DMS 273 (cell line): ENCODE measurements around the gene TSHZ2.
A peak's percentile ranks its signal among the peaks of the same experiment; 100 is the strongest.
"Not testable (repeated sequence)": the region's sequence is repeated elsewhere in the genome, so short reads cannot be mapped to it uniquely, and the experiment has no call there.

Experiments used
- DNase-seq: peaks from one replicate; lab custom pipeline; 2025; ENCODE audit not compliant: unreplicated experiment; lab: John Stamatoyannopoulos, UW

The TSHZ2 gene

DNA sequence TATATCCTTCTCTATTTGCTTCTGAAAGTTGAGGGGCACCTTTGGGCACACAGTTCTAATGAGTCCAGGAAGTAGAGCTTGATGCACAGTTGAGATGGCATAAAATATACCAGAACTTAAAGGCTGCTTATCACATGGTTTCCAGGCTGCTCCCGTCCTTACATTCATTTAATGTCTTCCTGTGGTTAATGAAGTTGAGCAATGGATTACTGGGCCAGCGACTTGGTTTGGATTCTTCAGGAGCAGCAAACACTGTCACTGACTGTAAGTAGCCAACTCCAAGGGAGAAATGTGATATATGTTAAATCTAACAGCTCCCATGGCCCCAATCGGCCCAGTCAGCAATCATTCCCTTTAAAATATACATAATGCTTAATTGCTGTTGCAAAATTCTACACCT, 9.0 kb upstream of the TSHZ2 start:
- DNase-seq, result no peak

DNA sequence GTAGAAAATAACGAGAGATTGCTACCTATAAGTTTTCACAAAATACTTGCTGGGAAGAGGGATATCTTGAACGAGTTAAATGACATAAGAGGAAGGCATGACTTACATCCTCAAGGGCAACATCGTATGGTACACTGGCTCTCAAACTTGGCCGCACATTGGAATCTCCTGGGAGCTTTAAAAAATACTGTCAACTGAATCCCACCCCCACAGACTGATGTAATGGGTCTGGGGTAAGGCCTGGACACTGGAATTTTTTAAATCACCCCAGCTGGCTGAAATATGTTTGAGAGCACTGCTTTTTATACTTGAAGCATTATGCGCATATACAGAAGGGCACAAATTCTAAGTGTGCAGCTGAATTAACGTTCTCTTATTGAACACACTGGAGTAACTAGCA, 8.0 kb upstream of the TSHZ2 start:
- no peak for DNase-seq

DNA sequence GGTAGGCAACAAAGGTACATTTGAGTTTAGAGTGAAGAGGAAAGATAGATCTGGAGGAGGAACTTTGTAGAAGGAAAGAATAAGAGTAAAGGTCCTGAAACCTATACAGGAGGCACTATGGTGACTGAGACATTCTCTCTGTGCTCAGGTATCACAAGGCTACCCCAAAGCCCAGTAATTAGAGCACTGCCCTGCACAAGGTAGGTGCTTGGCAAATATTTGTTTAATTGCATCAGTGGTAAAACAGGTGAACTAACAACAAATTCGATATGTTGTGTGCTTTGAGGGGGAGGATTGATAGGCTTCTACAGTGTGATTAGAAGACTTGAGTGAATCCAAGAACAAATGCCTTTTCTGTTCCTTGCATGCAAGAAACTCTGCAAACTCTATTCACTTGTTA, 6.8 kb upstream of the TSHZ2 start:
- no peak for DNase-seq

DNA sequence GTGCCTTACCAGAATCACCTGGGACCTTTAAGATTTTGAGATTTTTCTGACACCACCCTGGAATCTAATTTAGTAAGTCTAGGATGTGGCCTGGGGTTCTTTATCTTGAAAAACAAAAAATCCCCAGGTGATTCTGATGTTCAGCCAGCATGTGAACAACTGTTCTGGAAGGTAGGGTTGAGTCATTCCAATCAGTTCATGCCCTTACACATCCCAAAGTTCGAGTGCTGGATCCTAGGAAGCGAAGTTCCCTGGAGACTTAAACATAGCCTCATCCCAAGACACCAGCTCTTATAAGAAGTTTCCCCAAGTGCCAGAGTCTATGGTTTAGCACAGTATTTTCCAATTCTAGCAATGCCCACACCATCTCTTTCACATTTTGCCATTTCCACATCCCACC, 6.3 kb upstream of the TSHZ2 start:
- DNase-seq, result no peak

DNA sequence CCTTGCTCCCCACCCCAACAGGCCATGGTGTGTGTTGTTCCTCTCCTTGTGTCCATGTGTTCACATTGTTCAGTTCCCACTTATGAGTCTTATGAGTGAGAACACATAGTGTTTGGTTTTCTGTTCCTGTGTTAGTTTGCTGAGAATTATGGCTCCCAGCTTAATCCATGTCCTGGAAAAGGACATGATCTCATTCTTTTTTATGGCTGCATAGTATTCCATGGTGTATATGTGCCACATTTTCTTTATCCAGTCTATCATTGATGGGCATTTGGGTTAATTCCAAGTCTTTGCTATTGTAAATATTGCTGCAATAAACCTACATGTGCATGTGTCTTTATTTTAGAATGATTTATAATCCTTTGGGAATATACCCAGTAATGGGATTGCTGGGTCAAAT, 5.6 kb upstream of the TSHZ2 start:
- not testable (repeated sequence) for DNase-seq

DNA sequence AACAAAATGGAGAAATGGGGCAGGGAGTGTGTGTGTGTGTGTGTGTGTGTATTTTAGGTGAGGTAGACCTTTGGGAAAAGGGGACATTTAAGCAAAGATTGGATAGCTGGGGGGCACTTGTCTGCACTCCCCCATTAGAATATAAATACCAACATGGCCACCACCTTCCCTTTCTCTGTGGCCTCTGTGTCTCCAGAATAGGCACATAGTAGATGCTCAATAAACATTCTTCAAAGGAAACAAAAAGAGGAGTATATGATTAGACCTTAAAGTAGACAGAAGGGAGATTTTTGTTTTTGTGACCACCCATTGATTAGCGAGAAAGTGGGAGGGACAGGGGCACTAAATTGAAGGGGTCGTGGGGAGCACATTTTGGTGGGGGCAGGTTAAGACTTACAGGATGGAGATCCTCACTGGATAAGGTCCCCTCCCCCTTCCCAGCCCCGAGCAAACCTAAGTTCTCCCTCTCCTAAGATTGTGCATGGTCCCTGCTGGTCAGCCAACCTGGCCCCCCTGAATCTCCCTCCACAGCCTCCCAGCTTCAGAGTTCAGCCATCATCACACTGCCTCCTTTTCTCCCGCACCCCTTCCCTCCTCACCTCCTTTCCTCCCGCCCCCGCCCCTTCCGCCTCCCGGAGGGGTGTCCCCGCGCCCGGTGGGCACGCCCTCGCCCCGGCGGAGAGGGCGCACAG, 514 bp upstream of the TSHZ2 start:
- DNase-seq, result no peak

DNA sequence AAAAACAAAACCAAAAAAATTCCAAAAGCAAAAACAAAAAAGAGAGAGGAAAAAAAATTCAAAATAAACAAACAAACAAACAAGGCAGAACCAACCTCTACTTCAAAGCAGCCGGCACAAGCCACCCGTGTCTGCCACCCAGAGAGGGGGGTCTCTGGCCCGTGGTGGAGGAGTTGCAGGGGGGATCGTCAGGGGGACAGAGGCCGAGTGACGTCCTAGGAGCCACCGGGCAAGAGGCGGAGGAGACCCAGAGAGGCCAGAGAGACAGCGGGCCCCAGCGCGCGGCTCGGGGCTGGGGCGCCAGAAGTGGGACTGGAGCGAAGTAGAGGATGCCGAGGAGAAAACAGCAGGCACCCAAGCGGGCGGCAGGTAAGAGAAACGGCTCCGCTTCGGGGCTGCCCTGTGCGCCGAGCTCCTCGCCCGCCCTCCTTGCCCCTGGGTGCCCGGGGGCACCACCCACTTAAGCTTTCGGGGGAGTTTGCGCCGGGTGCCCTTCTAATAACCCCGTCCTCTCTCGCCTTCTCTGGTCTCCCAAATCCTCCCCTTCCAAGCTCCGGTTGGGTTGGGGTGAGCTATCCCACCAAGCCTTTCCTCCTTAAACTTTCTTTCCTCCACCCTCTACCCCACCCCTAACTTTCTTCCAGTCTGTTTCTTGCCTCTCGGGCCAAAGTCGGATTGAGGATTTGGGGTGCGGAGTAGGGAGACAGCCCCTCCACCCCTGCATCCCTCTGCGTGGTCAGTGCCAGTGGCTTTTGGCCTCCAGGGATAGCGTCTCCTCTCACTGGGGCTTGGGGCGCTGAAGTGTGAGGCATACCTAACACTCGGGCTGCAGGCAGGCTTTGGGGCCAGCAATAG, 1.0 kb downstream of the TSHZ2 start:
- peak; percentile 64 for DNase-seq

DNA sequence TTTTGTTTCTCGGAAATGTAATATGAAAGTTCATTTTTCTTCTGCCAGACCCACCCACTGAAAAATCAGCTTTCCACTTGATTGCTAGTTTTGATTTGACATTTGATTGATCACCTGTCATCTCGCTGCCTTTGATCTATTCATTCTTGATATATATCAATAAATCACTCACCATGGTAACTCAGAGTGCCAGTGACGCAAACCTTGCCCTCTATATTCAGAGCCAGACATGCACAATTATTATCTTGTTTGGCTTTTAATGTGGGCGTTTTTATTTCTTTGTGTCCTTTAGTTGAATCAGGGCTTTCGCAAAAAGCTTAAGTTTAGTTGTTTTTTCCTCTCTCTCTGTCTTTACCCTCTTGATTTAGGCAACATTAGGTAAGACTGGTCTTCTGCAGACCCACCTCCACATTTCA, 2.0 kb downstream of the TSHZ2 start:
- no peak for DNase-seq

DNA sequence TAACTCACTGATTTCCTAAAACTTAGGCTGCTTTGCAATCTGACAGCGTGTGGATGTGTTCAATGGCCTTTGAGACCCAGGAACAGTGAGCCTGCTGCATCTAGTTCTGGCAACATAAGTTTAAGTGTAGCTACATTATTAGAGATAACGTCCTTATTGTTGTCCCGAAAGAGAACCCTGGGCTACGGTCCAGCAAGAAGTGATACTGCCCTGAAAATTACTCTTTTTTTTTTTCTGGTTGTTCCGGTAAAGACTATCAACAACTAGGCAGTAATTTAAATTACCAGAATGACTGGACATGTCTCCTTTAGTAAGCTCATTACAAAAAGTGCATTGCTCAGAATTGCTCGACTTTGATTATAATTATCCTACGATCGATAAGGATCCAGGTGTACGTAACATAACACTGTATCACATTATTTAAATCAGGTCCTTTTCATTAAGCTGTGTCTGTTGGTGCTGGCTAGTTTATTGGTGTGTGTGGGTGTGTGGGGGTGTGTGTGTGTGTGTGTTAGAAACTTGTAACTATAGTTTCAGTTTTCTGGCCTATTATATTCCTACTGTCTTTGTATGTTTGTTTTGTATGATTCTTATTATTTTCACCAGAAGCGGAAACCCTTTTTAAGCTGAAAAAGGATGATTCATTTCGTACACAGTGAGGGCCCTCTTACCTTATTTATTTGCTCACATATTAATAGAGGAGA, 3.0 kb downstream of the TSHZ2 start:
- peak; percentile 22 for DNase-seq

DNA sequence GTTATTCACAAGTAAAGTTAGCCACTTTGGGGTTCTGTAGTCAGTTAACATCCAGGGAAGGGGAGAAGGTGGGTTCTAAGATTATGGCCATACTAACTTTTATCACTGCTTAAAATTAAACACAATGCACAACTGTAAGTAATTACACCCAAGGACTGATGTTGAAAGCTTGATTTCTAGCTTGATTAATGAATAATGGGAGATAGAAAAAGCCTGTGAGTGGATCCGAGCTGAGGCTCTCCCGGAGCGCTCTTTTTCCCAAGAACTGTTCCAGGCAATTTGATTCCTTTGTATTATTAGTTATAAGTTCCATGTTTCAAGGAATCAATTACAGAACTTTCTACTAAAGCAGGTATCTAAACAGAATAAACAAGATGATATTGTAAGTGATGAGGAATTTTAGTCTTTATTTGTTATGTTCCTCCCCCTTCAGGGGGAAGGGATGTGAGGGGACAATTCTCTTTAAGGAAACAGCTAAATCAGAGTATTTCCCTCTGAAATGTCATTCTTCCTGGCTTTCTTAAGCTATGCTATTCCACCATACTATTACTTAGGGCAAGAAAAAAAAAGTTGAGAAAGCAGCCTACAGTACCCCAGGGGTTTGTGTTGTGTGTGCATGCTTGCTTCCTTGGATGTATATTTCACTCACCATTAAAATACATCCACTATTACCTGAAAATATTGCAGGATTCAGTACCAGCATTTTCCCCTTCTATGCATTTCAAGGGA, 3.8 kb downstream of the TSHZ2 start:
- no peak for DNase-seq

DNA sequence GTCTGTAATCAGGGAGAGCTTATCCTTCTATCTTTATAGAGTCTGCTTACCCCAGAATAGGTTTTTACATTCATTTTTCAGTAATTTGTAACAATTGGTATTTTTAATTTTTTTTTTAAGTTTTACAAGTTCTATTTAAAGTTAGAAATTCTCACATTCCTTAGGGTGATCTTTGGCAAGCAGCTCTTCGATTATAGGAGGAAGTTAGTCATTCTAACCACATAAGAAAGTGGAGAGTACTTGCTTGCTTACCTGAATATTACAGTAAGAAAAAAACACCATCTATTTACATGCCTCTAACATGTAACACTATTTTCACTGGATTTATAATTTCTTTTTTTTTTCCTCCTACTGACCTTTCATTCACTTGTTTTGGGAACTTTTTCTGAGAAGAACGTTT, 6.7 kb downstream of the TSHZ2 start:
- DNase-seq, result no peak

DNA sequence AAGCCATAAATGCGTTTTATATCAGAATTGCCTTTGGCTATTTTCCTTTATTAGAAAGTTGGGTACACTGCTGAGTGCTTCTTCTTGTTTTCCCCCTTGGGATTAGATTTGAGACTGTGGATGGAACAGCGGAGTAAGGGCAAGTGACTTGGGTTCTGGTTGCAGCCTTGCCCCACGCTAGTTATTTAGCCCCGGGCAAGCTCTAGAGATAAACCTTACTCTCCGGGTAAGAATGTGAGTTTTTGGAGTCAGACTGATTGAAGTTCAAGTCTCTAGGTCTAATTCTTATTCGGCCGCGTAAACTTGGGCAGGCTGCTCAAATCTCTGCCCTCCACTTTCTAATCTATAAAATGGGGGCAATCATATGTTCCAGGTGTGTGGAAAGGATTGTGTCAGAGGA, 8.9 kb downstream of the TSHZ2 start:
- DNase-seq, result no peak

DNA sequence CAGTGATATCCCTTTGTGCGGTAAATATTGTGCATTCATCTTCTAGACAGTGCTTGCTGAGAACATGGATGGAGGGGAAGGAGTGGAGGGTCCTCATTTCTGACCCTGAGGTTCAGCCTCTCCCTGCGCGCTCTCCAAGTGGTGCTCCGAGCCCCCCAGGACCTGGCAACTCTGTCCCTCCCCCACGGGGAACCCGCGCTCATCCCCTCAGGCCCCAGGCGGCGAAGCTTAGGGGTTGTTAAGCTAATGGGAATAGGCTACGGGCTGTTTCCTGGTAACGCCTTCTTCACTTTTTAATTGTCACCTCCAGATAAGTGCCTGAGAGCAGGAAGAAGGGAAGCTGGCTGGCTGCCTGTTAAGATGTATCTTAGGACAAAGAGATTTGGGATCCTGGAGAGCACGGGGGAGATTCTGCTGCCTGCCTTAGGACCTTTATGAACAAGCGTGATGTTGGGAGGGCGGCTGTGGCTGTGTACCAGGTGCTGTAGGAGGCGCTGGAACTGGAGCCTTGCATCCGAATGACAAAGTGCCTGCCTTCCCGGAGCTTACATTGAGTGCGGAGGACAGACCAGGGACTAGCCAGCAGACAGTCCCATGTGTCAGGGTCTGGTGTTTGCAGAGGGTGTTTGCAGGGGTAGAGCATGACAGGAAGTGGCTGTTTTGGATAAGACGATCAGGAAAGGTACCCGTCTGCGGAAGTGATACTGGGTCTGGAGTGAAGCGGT, 11.7 kb downstream of the TSHZ2 start:
- DNase-seq, result no peak

DNA sequence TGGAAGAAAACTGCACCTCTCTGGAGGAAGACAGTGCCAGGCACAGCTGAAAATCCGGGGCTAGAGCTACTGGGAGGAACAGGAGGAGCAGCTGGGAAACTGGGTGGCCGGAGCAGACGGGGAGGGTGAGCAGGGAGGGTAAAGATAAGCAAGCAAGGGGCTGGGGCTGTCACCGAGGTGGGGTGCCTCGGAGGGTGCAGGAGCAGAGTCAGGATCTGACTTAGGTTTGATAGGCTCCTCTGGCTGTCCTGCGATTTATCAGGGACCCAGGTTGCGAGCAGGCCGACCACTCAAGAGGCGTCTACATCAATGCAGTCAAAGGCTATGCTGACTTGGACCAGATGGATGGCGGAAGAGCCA, 12.3 kb downstream of the TSHZ2 start:
- DNase-seq, result no peak

DNA sequence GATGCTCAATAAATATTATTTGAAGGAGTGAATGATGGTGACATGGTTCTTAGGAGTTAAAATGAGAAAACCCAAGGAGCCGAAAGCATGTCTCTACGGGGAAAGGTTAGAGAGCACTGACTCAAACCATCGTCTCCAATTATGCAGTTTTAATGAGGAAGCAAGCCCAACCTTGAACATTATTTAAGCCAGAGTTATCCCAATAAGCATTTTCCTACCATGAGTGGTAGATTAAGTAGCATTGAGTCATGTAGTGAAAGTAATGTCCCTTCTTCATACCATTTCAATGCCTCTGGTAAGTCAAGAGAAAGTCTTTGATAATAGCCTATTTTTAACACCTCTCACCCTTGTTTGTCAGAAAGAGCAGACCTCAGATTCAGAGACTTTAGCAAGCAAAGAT, 13.5 kb downstream of the TSHZ2 start:
- no peak for DNase-seq

DNA sequence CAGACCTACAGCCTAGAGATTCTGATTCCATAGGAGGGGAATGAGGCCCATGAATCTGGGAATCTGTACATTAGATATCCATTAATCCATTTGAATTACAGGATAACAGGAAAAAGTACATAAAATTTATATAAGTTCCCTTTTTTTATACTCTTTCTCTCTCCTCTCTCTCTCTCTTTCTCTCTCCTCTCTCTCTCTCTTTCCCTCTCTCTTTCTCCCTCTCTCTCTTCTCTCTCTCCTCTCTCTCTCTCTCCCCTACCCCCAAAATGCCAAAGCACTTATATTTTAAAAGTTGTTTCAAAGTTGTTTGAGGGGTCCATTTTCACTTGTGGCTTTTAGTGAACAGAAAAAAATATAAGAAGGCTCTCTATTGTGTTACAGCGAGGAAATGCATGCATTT, 15.1 kb downstream of the TSHZ2 start:
- no peak for DNase-seq

DNA sequence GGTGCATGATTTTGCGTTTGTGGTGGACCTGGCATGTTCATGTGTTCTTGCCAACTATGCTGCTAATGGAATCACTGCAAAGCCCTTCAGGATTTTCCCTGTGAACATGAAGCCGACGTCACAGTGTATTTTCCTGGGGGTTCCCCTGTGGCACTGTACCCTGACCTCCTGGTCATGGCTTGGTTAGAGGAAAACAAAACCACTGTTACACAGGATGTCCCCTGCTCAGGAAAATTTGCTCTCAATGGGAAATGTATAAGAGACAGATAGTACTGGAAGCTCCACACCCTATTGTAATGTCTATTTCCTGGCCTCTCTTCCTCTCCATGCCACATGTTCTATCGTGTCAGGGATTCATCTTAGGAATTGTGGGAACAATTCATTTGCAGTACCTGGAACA, 19.7 kb downstream of the TSHZ2 start:
- DNase-seq, result no peak

DNA sequence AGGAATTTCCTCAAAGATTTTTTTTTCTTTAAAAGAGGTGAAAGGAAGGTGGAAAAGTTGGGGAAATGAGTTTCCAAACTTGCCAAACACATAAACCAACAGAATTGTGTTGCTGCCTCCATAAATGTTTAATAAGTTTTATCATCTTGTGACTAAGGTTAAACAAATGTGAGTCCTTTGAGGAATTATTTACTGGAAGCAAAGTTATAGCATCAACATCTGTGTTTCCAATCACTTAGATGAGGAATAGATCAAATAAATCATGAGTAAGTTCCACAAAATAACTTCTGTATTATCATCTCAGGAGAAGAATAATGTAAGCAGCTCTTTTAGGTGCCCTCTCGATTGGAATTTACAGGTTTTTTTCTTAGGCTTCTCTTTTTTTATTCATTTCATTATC, 20.5 kb downstream of the TSHZ2 start:
- DNase-seq, result no peak

DNA sequence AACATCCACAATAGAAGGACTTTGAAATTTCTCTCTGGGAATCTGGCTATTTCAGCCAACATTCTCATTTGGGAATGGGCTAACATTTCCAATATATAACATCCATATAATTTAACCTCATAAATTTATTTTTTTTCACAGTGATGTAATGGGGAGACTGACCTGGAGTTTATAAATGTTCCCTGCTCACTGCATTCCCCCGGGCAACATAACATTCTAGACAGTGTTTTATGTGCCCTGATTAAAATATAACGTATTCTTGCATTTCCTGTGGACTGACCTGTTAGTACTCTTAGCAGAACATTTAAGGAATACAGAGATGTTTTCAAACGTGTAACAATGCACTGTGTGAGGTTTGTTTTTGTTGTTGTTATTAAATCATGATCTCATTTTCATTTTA, 20.9 kb downstream of the TSHZ2 start:
- no peak for DNase-seq

DNA sequence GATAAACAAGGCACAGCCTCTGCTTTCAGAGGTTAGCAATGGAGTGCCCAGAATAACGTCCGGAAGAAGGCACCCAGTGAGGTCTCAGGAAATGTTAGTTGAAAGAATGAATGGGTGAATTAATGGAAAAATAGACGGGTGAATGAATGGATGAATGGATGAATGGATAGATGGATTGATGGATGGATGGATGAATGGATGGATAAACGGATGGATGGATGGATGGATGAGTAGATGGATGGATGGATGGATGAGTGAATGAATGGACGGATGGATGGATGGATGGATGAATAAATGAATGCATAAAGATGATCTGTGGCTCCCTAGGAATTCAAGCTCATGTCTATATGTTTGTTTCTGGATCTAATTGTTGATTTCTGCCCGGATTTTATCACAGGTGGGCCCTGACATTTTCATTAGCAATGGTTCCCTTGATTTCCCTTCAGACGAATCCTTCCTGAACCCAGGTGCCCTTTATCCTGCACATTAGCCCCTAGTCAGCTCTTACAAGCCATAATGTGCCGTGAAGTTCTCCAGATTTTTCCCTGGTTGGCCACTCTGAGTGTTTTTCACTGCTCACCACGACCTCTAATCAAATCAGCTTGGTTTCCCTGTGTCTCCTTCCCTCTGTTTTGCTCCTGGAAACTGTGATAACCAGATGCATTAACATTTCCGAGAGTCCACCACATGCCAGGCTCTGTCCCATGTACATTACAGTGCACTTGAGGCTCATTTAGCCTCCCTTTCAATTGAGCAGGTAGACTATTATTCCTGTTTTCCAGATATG, 22.2 kb downstream of the TSHZ2 start:
- DNase-seq, result no peak
